WTC11 (cell line): ENCODE data around the gene SAMD9. TPM values are rescaled to one million over a fixed set of nuclear protein-coding genes. Genes with fewer than 3 reads are reported as not detected.

Experiments
- ATAC-seq: fragments of 200-7000 bp; cut with Tn5 transposase; 2 replicates; pipeline ENCODE4 v1.10.0; 2021; ENCODE audit warnings: mild to moderate bottlenecking, moderate library complexity
- CTCF ChIA-PET: fragments of 300-600 bp; sonication (Branson Sonifier 250); formaldehyde crosslinking; loops from one replicate; lab custom pipeline; 2021; ENCODE audit warnings: antibody characterized with exemption; lab: Charles Lee
- POLR2A ChIA-PET: fragments of 350-600 bp; sonication (Branson Sonifier 250); formaldehyde crosslinking; loops from one replicate; lab custom pipeline; 2021; ENCODE audit warnings: antibody characterized with exemption; lab: Charles Lee
- DNase-seq: peaks from one replicate; pipeline ENCODE4 v3.0.0; 2021; ENCODE audit warnings: low spot score
- H3K27ac Mint-ChIP-seq: 2 replicates; pipeline ENCODE4 v1.8.0; 2021; ENCODE audit warnings: mixed read lengths
- H3K27me3 Mint-ChIP-seq: 2 replicates; pipeline ENCODE4 v1.8.0; 2021; ENCODE audit warnings: low read depth, mild to moderate bottlenecking, moderate library complexity, mixed read lengths
- H3K36me3 Mint-ChIP-seq: 2 replicates; pipeline ENCODE4 v1.8.0; 2021; ENCODE audit warnings: mixed read lengths
- H3K4me1 Mint-ChIP-seq: 2 replicates; pipeline ENCODE4 v1.8.0; 2022; ENCODE audit warnings: mixed read lengths
- H3K4me3 Mint-ChIP-seq: 2 replicates; pipeline ENCODE4 v1.8.0; 2021; ENCODE audit warnings: mild to moderate bottlenecking, moderate library complexity, mixed read lengths
- H3K9me3 Mint-ChIP-seq: 2 replicates; pipeline ENCODE4 v1.8.0; 2021; ENCODE audit warnings: mixed read lengths
- CREB1 ChIP-seq: sonication (generic); formaldehyde crosslinking; IDR thresholded peaks from 2 replicates; pipeline ENCODE4 v1.8.0; 2023; ENCODE audit warnings: mild to moderate bottlenecking, missing genetic modification reagents
- CREM ChIP-seq: sonication (generic); formaldehyde crosslinking; IDR thresholded peaks from 2 replicates; pipeline ENCODE4 v1.8.1; 2022; ENCODE audit warnings: mild to moderate bottlenecking, missing genetic modification reagents, moderate library complexity
- ESRRA ChIP-seq: sonication (generic); formaldehyde crosslinking; IDR thresholded peaks from 2 replicates; pipeline ENCODE4 v1.8.1; 2022; ENCODE audit warnings: mild to moderate bottlenecking, missing genetic modification reagents, borderline replicate concordance
- KAT7 ChIP-seq: sonication (generic); formaldehyde crosslinking; IDR thresholded peaks from 2 replicates; pipeline ENCODE4 v1.8.1; 2023; ENCODE audit warnings: missing genetic modification reagents, mild to moderate bottlenecking, borderline replicate concordance
- MXD4 ChIP-seq: fragments of 250-450 bp; sonication (Bioruptor Pico); IDR thresholded peaks from 2 replicates; pipeline ENCODE4 v1.8.0; 2021; ENCODE audit warnings: mild to moderate bottlenecking, moderate library complexity, borderline replicate concordance
- NFATC4 ChIP-seq: fragments of 250-450 bp; sonication (Bioruptor Pico); IDR thresholded peaks from 2 replicates; pipeline ENCODE4 v1.9.0; 2021; ENCODE audit warnings: mild to moderate bottlenecking
- RELA ChIP-seq: sonication (generic); formaldehyde crosslinking; IDR thresholded peaks from 2 replicates; pipeline ENCODE4 v1.8.1; 2022; ENCODE audit warnings: missing genetic modification reagents, mild to moderate bottlenecking, borderline replicate concordance
- SOX15 ChIP-seq: fragments of 250-450 bp; sonication (Bioruptor Pico); IDR thresholded peaks from 2 replicates; pipeline ENCODE4 v1.9.0; 2021; ENCODE audit warnings: mild to moderate bottlenecking
- TEAD4 ChIP-seq: sonication (generic); formaldehyde crosslinking; IDR thresholded peaks from 2 replicates; pipeline ENCODE4 v1.8.0; 2022; ENCODE audit warnings: mild to moderate bottlenecking, missing genetic modification reagents
- ZBTB21 ChIP-seq: sonication (generic); formaldehyde crosslinking; IDR thresholded peaks from 2 replicates; pipeline ENCODE4 v1.8.1; 2023; ENCODE audit warnings: mild to moderate bottlenecking, missing genetic modification reagents, borderline replicate concordance
- ZNF121 ChIP-seq: sonication (generic); formaldehyde crosslinking; IDR thresholded peaks from 2 replicates; pipeline ENCODE4 v1.8.0; 2023; ENCODE audit warnings: missing genetic modification reagents
- ZNF317 ChIP-seq: sonication (generic); formaldehyde crosslinking; IDR thresholded peaks from 2 replicates; pipeline ENCODE4 v1.8.1; 2023; ENCODE audit warnings: low read depth, mild to moderate bottlenecking, moderate library complexity, missing genetic modification reagents, borderline replicate concordance
- ZNF396 ChIP-seq: fragments of 250-450 bp; sonication (Bioruptor Pico); IDR thresholded peaks from 2 replicates; pipeline ENCODE4 v1.8.0; 2021; ENCODE audit warnings: mild to moderate bottlenecking, moderate library complexity, borderline replicate concordance
- ZNF671 ChIP-seq: fragments of 250-450 bp; sonication (Bioruptor Pico); IDR thresholded peaks from 2 replicates; pipeline ENCODE4 v1.8.0; 2021; ENCODE audit warnings: mild to moderate bottlenecking
- total RNA-seq: library from RNA; stranded (reverse); gene quantifications from 3 replicates; pipeline ENCODE4 v1.2.3, GENCODE V29; 2021
- TF ChIP-seq, protein P1 (sequence below): fragments of 200-600 bp; IDR thresholded peaks from 2 replicates; pipeline ENCODE4 v1.8.0; 2022; ENCODE audit warnings: antibody characterized with exemption
- TF ChIP-seq, protein P2 (sequence below): sonication (generic); formaldehyde crosslinking; IDR thresholded peaks from 2 replicates; pipeline ENCODE4 v1.8.0; 2023; ENCODE audit warnings: mild to moderate bottlenecking, missing genetic modification reagents
- TF ChIP-seq, protein P3 (sequence below): fragments of 250-450 bp; sonication (Bioruptor Pico); IDR thresholded peaks from 2 replicates; pipeline ENCODE4 v1.9.0; 2021; ENCODE audit warnings: mild to moderate bottlenecking
- TF ChIP-seq, protein P4 (sequence below): sonication (generic); formaldehyde crosslinking; IDR thresholded peaks from 2 replicates; pipeline ENCODE4 v1.8.0; 2023; ENCODE audit warnings: missing genetic modification reagents
- TF ChIP-seq, protein P5 (sequence below): sonication (generic); formaldehyde crosslinking; IDR thresholded peaks from 2 replicates; pipeline ENCODE4 v1.8.1; 2023; ENCODE audit warnings: mild to moderate bottlenecking, missing genetic modification reagents, borderline replicate concordance

The SAMD9 gene
- total RNA-seq, 1 experiment from 2014 or later: 0.11 TPM

DNA sequence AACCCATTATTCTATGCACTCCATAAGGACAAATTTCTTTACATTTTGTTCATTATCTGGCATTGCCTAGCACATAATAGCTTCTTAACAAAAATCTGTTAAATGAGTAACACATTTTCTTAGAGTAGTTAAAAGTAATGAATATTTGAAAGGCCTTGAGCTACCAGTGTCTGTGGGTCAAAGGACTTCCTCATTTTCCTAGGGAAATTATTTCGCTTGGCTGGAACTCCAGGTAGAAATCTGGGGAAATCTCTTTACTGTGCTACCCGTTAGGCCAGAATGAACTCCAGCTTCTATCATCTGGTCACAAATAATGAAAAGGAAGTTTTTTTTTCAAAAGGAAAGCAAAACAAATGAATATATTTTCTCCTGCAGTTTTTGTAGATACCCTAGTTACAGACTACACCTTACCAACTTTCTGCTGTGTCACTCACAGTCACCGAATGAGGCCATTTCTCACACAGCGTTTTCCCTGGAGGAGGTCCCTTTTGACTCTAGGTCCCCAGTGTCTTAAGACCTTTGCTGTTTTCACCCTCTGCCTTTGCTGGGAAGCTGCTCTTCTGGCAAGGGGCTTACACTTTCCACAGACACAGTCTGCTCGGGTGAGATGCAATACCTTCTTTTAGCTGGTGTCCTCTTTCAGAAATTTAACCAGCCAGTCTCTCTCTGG, 28.8 kb upstream of the SAMD9 start:
- Mint-ChIP-seq H3K9me3 (no peaks in the 10 kb centered on the region), H3K36me3 (no peaks in the 10 kb centered on the region), H3K27ac (no peak overlapping the region), H3K27me3 (no peaks in the 10 kb centered on the region; the same call in 1 of the 2 replicates), H3K4me1 (peaks cover 7% of the 10 kb centered on the region; the same call in 1 of the 2 replicates), H3K4me3 (no peak overlapping the region)
- ChIA-PET CTCF (no interaction called here), POLR2A (no interaction called here)
- ATAC-seq: no peak
- TF ChIP-seq CREB1 (CRISPR knock-in tag): no peak
- TF ChIP-seq NFATC4 (CRISPR knock-in tag): no peak
- TF ChIP-seq ZNF121 (CRISPR knock-in tag): no peak
- TF ChIP-seq, protein P1, sequence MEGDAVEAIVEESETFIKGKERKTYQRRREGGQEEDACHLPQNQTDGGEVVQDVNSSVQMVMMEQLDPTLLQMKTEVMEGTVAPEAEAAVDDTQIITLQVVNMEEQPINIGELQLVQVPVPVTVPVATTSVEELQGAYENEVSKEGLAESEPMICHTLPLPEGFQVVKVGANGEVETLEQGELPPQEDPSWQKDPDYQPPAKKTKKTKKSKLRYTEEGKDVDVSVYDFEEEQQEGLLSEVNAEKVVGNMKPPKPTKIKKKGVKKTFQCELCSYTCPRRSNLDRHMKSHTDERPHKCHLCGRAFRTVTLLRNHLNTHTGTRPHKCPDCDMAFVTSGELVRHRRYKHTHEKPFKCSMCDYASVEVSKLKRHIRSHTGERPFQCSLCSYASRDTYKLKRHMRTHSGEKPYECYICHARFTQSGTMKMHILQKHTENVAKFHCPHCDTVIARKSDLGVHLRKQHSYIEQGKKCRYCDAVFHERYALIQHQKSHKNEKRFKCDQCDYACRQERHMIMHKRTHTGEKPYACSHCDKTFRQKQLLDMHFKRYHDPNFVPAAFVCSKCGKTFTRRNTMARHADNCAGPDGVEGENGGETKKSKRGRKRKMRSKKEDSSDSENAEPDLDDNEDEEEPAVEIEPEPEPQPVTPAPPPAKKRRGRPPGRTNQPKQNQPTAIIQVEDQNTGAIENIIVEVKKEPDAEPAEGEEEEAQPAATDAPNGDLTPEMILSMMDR: no peak
- TF ChIP-seq ZNF671 (CRISPR knock-in tag): no peak
- no peak for TF ChIP-seq ZNF317 (CRISPR knock-in tag)
- TF ChIP-seq MXD4 (CRISPR knock-in tag): no peak
- no peak for TF ChIP-seq ESRRA (CRISPR knock-in tag)
- TF ChIP-seq TEAD4 (CRISPR knock-in tag): no peak
- TF ChIP-seq ZNF396 (CRISPR knock-in tag): no peak
- no peak for TF ChIP-seq KAT7 (CRISPR knock-in tag)
- no peak for TF ChIP-seq SOX15
- TF ChIP-seq, protein P2, sequence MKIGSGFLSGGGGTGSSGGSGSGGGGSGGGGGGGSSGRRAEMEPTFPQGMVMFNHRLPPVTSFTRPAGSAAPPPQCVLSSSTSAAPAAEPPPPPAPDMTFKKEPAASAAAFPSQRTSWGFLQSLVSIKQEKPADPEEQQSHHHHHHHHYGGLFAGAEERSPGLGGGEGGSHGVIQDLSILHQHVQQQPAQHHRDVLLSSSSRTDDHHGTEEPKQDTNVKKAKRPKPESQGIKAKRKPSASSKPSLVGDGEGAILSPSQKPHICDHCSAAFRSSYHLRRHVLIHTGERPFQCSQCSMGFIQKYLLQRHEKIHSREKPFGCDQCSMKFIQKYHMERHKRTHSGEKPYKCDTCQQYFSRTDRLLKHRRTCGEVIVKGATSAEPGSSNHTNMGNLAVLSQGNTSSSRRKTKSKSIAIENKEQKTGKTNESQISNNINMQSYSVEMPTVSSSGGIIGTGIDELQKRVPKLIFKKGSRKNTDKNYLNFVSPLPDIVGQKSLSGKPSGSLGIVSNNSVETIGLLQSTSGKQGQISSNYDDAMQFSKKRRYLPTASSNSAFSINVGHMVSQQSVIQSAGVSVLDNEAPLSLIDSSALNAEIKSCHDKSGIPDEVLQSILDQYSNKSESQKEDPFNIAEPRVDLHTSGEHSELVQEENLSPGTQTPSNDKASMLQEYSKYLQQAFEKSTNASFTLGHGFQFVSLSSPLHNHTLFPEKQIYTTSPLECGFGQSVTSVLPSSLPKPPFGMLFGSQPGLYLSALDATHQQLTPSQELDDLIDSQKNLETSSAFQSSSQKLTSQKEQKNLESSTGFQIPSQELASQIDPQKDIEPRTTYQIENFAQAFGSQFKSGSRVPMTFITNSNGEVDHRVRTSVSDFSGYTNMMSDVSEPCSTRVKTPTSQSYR (CRISPR knock-in tag): no peak
- TF ChIP-seq, protein P3, sequence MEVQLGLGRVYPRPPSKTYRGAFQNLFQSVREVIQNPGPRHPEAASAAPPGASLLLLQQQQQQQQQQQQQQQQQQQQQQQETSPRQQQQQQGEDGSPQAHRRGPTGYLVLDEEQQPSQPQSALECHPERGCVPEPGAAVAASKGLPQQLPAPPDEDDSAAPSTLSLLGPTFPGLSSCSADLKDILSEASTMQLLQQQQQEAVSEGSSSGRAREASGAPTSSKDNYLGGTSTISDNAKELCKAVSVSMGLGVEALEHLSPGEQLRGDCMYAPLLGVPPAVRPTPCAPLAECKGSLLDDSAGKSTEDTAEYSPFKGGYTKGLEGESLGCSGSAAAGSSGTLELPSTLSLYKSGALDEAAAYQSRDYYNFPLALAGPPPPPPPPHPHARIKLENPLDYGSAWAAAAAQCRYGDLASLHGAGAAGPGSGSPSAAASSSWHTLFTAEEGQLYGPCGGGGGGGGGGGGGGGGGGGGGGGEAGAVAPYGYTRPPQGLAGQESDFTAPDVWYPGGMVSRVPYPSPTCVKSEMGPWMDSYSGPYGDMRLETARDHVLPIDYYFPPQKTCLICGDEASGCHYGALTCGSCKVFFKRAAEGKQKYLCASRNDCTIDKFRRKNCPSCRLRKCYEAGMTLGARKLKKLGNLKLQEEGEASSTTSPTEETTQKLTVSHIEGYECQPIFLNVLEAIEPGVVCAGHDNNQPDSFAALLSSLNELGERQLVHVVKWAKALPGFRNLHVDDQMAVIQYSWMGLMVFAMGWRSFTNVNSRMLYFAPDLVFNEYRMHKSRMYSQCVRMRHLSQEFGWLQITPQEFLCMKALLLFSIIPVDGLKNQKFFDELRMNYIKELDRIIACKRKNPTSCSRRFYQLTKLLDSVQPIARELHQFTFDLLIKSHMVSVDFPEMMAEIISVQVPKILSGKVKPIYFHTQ (CRISPR knock-in tag): no peak
- TF ChIP-seq, protein P4, sequence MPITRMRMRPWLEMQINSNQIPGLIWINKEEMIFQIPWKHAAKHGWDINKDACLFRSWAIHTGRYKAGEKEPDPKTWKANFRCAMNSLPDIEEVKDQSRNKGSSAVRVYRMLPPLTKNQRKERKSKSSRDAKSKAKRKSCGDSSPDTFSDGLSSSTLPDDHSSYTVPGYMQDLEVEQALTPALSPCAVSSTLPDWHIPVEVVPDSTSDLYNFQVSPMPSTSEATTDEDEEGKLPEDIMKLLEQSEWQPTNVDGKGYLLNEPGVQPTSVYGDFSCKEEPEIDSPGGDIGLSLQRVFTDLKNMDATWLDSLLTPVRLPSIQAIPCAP (CRISPR knock-in tag): no peak
- TF ChIP-seq, protein P5, sequence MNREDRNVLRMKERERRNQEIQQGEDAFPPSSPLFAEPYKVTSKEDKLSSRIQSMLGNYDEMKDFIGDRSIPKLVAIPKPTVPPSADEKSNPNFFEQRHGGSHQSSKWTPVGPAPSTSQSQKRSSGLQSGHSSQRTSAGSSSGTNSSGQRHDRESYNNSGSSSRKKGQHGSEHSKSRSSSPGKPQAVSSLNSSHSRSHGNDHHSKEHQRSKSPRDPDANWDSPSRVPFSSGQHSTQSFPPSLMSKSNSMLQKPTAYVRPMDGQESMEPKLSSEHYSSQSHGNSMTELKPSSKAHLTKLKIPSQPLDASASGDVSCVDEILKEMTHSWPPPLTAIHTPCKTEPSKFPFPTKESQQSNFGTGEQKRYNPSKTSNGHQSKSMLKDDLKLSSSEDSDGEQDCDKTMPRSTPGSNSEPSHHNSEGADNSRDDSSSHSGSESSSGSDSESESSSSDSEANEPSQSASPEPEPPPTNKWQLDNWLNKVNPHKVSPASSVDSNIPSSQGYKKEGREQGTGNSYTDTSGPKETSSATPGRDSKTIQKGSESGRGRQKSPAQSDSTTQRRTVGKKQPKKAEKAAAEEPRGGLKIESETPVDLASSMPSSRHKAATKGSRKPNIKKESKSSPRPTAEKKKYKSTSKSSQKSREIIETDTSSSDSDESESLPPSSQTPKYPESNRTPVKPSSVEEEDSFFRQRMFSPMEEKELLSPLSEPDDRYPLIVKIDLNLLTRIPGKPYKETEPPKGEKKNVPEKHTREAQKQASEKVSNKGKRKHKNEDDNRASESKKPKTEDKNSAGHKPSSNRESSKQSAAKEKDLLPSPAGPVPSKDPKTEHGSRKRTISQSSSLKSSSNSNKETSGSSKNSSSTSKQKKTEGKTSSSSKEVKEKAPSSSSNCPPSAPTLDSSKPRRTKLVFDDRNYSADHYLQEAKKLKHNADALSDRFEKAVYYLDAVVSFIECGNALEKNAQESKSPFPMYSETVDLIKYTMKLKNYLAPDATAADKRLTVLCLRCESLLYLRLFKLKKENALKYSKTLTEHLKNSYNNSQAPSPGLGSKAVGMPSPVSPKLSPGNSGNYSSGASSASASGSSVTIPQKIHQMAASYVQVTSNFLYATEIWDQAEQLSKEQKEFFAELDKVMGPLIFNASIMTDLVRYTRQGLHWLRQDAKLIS (CRISPR knock-in tag): no peak
- TF ChIP-seq ZBTB21 (CRISPR knock-in tag): no peak
- no peak for TF ChIP-seq RELA (CRISPR knock-in tag)
- TF ChIP-seq CREM (CRISPR knock-in tag): no peak
- DNase-seq: no peak
